WI38 (cell line): Measurements from ENCODE around the gene CALCOCO1.
"Not testable (repeated sequence)": the region's sequence is repeated elsewhere in the genome, so short reads cannot be mapped to it uniquely, and the experiment has no call there.

Experiments used
- H3K4me3 ChIP-seq: 2 replicates; pipeline ENCODE4 v1.5.1; 2011; ENCODE audit warnings: low read depth, mild to moderate bottlenecking, control low read depth, low read length
- TF ChIP-seq, protein P1 (sequence below): IDR thresholded peaks from 2 replicates; pipeline ENCODE4 v1.5.1; 2012; ENCODE audit warnings: low read depth, mild to moderate bottlenecking, control low read depth, low read length

CALCOCO1 gene

DNA sequence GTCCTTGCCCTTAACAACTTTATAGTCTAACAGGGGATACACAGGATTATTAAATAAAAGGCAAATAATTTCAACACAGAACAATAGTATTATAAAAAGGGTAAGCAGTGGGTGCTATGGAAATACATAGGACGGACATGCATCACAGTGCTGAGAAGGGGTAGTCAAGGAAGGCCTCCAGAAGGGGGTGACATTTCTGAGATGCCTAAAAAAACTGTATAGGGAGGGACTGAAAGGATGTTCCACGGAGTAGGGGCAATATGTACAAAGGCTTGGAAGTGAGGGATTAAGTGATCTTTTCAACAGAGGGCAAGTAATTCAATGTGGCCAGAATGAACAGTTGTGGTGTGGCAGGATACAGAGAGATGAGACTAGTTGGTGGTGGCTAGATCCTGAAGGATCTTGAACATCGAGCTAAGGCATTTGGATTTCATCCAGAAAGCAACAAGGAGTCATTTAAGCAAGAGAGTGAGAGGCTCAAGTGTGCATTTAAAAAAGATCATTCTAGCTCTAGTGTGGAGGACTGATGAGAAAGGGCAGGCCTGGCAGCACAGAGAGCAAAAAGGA lies 42.5 kb downstream of the CALCOCO1 start:
- TF ChIP-seq, protein P1, sequence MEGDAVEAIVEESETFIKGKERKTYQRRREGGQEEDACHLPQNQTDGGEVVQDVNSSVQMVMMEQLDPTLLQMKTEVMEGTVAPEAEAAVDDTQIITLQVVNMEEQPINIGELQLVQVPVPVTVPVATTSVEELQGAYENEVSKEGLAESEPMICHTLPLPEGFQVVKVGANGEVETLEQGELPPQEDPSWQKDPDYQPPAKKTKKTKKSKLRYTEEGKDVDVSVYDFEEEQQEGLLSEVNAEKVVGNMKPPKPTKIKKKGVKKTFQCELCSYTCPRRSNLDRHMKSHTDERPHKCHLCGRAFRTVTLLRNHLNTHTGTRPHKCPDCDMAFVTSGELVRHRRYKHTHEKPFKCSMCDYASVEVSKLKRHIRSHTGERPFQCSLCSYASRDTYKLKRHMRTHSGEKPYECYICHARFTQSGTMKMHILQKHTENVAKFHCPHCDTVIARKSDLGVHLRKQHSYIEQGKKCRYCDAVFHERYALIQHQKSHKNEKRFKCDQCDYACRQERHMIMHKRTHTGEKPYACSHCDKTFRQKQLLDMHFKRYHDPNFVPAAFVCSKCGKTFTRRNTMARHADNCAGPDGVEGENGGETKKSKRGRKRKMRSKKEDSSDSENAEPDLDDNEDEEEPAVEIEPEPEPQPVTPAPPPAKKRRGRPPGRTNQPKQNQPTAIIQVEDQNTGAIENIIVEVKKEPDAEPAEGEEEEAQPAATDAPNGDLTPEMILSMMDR: no peak
- no peak overlapping the region for H3K4me3 ChIP-seq

DNA sequence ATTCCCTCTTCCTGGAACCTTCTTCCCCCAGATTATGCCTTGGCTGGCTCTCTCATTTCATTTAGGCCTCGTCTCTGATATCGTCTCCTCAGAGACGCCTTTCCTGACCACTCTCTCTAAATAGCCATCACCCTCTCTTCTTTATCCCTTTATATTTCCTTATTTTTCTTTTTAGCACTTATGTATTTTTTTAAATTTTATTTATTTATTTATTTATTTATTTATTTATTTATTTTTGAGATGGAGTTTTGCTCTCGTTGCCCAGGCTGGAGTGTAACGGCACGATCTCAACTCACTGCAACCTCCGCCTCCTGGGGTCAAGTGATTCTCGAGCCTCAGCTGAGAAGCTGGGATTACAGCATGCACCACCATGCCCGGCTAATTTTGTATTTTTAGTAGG lies 43.3 kb downstream of the CALCOCO1 start:
- TF ChIP-seq, protein P1: no peak
- no peak overlapping the region for H3K4me3 ChIP-seq

DNA sequence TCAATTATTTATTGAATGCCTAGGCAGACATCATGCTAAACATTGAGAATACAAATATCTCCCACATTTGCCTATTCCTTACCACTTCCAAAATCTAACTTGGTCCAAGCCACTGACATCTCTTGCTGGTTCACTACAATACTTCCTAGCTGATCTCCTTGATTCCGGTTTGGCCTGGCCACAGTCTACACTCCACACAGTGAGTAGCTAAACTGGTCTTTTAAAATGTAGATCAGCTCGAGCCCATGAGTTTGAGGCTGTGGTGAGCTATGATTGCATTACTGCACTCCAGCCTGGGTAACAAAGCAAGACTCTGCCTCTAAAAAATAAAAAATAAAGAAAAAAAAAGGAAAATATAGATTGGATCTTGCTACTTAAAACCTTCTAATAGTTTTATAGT lies 43.8 kb downstream of the CALCOCO1 start:
- TF ChIP-seq, protein P1: no peak
- H3K4me3 ChIP-seq: no peak overlapping the region

DNA sequence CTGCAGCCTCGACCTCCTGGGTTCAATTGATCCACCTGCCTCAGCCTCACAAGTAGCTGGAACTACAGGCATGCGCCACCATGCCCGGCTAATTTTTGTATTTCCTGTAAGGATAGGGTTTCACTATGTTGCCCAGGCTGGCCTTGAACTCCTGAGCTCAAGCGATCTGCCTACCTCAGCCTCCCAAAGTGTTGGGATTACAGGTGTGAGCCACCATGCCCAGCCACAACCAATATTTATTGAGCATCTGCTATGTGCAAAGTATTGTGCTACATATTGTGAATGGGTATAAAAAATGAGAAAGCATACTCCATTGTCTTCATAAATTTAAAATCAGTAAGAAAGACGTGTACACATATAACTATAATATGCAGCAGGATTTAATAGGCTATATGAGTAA lies 47.2 kb downstream of the CALCOCO1 start:
- not testable (repeated sequence) for H3K4me3 ChIP-seq

DNA sequence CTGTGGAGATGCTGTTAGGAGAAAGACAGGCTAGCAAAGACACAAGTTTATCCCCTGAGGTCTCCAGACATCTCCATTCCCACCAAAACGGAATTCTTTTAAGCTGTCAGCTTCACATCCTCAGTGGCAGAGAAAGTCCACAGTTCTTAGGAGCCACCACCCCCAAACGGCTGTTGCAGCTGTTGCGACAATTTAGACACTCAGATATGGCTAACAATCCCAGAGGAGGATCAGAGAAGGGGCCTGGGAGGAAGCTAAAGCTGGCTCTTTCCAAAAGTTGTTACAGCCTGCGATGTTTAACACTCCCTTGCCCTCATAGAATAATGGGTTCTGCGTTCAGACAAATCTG lies 49.5 kb downstream of the CALCOCO1 start:
- no peak overlapping the region for H3K4me3 ChIP-seq
- TF ChIP-seq, protein P1: no peak

DNA sequence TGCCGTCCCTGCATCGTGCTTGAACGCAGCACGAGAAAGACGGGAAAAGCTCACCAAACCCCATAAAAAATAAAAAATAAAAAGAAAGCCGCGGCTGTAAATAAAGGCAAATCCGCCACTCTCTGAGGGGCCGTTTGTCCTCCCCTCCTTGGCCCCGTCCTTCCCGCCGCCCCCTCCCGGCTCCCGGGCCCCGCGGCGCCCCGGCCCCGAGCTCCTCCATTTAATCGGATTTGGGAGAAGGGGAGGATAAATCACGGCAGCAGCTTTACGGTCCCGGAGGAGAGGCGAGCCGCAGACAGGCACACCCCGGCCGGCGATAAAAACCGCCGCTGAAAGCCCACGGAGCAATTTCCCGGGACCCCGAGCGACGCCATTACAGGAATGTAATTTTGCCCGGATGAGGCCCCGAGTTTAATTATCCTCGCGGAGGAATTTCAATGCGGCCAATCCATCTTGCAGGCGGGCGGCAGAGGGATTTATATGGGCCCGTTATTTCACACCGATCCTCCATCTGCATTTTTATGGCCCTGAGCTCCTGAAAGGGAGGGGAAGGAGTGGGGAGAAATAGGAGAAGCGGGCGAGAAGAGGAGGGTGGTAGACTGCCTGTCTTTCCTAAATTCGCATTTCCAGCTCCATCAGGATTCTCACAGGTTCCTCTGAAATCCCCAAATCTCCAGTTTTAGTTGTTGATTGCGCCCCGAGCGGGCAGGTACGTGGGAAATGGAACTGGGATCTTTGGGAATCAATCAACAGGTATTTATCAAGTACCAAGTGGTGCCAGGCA lies 50.0 kb downstream of the CALCOCO1 start:
- TF ChIP-seq, protein P1: no peak

DNA sequence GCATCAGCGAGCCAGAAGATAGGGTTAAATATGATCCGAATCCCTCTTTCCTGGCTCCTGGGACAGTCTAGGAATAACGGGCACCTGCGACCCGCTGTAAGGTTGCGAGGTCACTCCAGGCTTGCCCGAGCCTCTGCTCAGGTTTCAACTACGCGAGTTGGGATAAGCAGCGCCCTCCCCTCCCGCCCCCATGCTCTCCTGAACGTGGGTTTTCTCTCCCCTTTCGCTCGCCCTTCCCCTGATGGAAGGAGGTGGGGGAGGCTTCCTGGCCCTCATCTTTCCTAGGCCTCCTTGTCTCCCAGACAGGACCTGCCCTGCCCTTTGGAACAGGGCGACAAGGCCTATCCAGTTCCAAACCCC lies 50.6 kb downstream of the CALCOCO1 start:
- H3K4me3 ChIP-seq: peak overlapping the region; percentile 37
- TF ChIP-seq, protein P1: no peak

More for the DNA sequence above, 50.0 kb downstream of the CALCOCO1 start:
- H3K4me3 ChIP-seq: peak overlapping the region; percentile 37; the same call in 1 of the 2 replicates
